Nephron progenitor cell (in vitro differentiated cells): ENCODE results near the gene UBE2E2.

Source experiments
- DNase-seq: peaks from one replicate; pipeline ENCODE4 v3.0.0; 2021
- H3K27ac Mint-ChIP-seq: 2 replicates; pipeline ENCODE4 v1.8.0; 2021; ENCODE audit warnings: mild to moderate bottlenecking, moderate library complexity, mixed read lengths
- H3K27me3 Mint-ChIP-seq: 2 replicates; pipeline ENCODE4 v1.8.0; 2021; ENCODE audit warnings: mild to moderate bottlenecking, low read depth, mixed read lengths; ENCODE audit not compliant: poor library complexity
- H3K36me3 Mint-ChIP-seq: 2 replicates; pipeline ENCODE4 v1.8.0; 2021; ENCODE audit warnings: low read depth, mixed read lengths
- H3K4me1 Mint-ChIP-seq: 2 replicates; pipeline ENCODE4 v1.8.0; 2021; ENCODE audit warnings: mixed read lengths
- H3K4me3 Mint-ChIP-seq: 2 replicates; pipeline ENCODE4 v1.8.0; 2021; ENCODE audit warnings: mild to moderate bottlenecking, moderate library complexity, mixed read lengths
- H3K9me3 Mint-ChIP-seq: 2 replicates; pipeline ENCODE4 v1.8.0; 2021; ENCODE audit warnings: mild to moderate bottlenecking, moderate library complexity, mixed read lengths
- CTCF ChIP-seq: fragments of 200-600 bp; sonication (generic); IDR thresholded peaks from 2 replicates; pipeline ENCODE4 v1.5.0; 2021; ENCODE audit warnings: antibody characterized with exemption

The UBE2E2 gene

GRCh38 chr3:23303601-23304217 is 100.6 kb downstream of the UBE2E2 start:
- Mint-ChIP-seq H3K4me3 (no peak overlapping the region), H3K4me1 (no peaks in the 10 kb centered on the region), H3K27me3 (peaks cover 3% of the 10 kb centered on the region), H3K36me3 (no peaks in the 10 kb centered on the region), H3K9me3 (peaks cover 16% of the 10 kb centered on the region), H3K27ac (no peak overlapping the region)
- no peak for DNase-seq
- TF ChIP-seq CTCF = no peak

- Mint-ChIP-seq H3K4me1 (no peaks in the 10 kb centered on the region), H3K4me3 (no peak overlapping the region), H3K36me3 (no peaks in the 10 kb centered on the region), H3K27me3 (peaks cover 3% of the 10 kb centered on the region), H3K27ac (no peak overlapping the region), H3K9me3 (peaks cover 8% of the 10 kb centered on the region)
- DNase-seq = no peak
- TF ChIP-seq CTCF = no peak
Measured at GRCh38 chr3:23304424-23304823, 101.3 kb downstream of the UBE2E2 start.

GRCh38 chr3:23308986-23309625 is 106.0 kb downstream of the UBE2E2 start:
- Mint-ChIP-seq H3K4me1 (no peaks in the 10 kb centered on the region), H3K27me3 (no peaks in the 10 kb centered on the region), H3K36me3 (peaks cover 5% of the 10 kb centered on the region), H3K27ac (peak overlapping the region; percentile 77), H3K4me3 (no peak overlapping the region), H3K9me3 (peaks cover 4% of the 10 kb centered on the region)
- no peak for DNase-seq
- no peak for TF ChIP-seq CTCF

GRCh38 chr3:23312866-23313265 is 109.7 kb downstream of the UBE2E2 start:
- Mint-ChIP-seq H3K4me1 (no peaks in the 10 kb centered on the region), H3K9me3 (peaks cover 12% of the 10 kb centered on the region), H3K27me3 (no peaks in the 10 kb centered on the region), H3K36me3 (peaks cover 5% of the 10 kb centered on the region), H3K27ac (no peak overlapping the region), H3K4me3 (no peak overlapping the region)
- TF ChIP-seq CTCF = no peak
- DNase-seq = no peak

GRCh38 chr3:23314981-23315762 is 112.0 kb downstream of the UBE2E2 start:
- Mint-ChIP-seq H3K36me3 (peaks cover 4% of the 10 kb centered on the region), H3K27ac (no peak overlapping the region), H3K9me3 (peaks cover 19% of the 10 kb centered on the region), H3K27me3 (no peaks in the 10 kb centered on the region), H3K4me1 (no peaks in the 10 kb centered on the region), H3K4me3 (no peak overlapping the region)
- no peak for DNase-seq
- no peak for TF ChIP-seq CTCF
